NAMALWA (cell line): ENCODE measurements around the gene BRD3OS.
A peak's percentile ranks its signal among the peaks of the same experiment; 100 is the strongest.

Experiments
- DNase-seq: peaks from one replicate; pipeline ENCODE4 v3.0.0-alpha.2; 2015; ENCODE audit warnings: low spot score

The BRD3OS gene

GRCh38 chr9:134024828-134025605, at the start of gene BRD3OS:
TSS of gene BRD3OS (plus strand) at chr9:134025481. CDS start at chr9:134026748, 1,267 bp downstream.
- DNase-seq = peak; percentile 98

GRCh38 chr9:133975511-133975910, 49.8 kb upstream of the BRD3OS start:
- no peak for DNase-seq

GRCh38 chr9:133976191-133976861, 49.0 kb upstream of the BRD3OS start:
- DNase-seq = no peak

GRCh38 chr9:133976887-133977286, 48.4 kb upstream of the BRD3OS start:
- DNase-seq = no peak

- no peak for DNase-seq
Observed at GRCh38 chr9:133977421-133978201, 47.7 kb upstream of the BRD3OS start.

GRCh38 chr9:133978226-133978898, 46.9 kb upstream of the BRD3OS start:
- no peak for DNase-seq

- DNase-seq = no peak
Observed at GRCh38 chr9:133978899-133979272, 46.4 kb upstream of the BRD3OS start.

- DNase-seq = peak; percentile 76
Observed at GRCh38 chr9:133979273-133979920, 45.9 kb upstream of the BRD3OS start.

GRCh38 chr9:133979921-133980863, 45.1 kb upstream of the BRD3OS start:
- no peak for DNase-seq

GRCh38 chr9:133980864-133981588, 44.3 kb upstream of the BRD3OS start:
- no peak for DNase-seq

- no peak for DNase-seq
Observed at GRCh38 chr9:133981589-133981957, 43.7 kb upstream of the BRD3OS start.

- no peak for DNase-seq
Observed at GRCh38 chr9:133981958-133982681, 43.2 kb upstream of the BRD3OS start.

GRCh38 chr9:133982971-133983720, 42.1 kb upstream of the BRD3OS start:
- no peak for DNase-seq

- DNase-seq = no peak
Observed at GRCh38 chr9:133986061-133986460, 39.2 kb upstream of the BRD3OS start.

- DNase-seq = no peak
Observed at GRCh38 chr9:133986774-133987445, 38.4 kb upstream of the BRD3OS start.

GRCh38 chr9:133987446-133987788, 37.9 kb upstream of the BRD3OS start:
- DNase-seq = no peak

- DNase-seq = no peak
Observed at GRCh38 chr9:133987946-133988665, 37.2 kb upstream of the BRD3OS start.
